D341Med (cell line): Measurements from ENCODE around the gene PRSS38.
"Not testable (repeated sequence)": the region's sequence is repeated elsewhere in the genome, so short reads cannot be mapped to it uniquely, and the experiment has no call there.

Experiments used
- DNase-seq: peaks from one replicate; pipeline ENCODE4 v3.0.0; 2012; ENCODE audit warnings: low spot score

PRSS38 gene

DNA sequence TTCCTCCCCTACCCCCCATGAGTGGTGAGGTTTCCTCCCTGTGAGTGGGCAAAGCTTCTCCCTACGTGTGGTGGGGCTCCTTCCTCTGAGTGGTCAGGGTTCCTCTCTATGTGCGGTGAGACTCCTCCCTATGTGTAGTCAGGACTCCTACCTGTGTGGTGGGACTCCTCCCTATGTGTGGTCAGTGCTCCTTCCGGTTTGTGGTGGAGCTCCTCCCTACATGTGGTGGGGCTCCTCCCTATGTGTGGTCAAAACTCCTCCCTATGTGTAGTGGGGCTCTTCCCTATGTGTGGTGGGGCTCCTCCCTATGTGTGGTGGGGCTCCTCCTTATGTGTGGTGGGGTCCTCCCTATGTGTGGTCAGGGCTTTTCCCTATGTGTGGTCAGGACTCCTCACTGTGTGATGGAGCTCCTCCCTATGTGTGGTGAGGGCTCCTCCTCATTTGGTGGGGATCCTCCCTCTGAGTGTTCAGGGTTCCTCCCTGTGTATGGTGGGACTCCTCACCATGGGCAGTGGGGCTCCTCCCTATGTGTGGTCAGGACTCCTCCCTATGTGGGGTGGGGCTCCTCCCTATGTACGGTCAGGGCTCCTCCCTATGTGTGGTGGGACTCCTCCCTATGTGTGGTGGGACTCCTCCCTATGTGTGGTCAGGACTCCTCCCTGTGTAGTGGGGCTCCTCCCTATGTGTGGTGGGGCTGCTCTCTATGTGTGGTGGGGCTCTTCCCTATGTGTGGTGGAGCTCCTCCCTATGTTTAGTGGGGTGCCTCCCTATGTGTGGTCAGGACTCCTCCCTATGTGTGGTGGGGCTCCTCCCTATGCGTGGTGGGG, 29.1 kb downstream of the PRSS38 start:
- no peak for DNase-seq

DNA sequence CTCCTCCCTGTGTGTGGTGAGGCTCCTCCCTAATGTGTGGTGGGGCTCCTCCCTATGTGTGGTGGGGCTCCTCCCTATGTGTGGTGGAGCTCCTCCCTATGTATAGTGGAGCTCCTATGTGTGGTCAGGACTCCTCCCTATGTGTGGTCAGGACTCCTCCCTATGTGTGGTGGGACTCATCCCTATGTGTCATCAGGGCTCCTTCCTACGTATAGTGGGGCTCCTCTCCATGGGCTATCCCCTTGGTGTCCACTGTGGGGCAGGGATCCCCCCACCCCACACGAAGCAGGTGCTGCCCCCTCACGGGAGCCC, 29.6 kb downstream of the PRSS38 start:
- DNase-seq, result no peak

DNA sequence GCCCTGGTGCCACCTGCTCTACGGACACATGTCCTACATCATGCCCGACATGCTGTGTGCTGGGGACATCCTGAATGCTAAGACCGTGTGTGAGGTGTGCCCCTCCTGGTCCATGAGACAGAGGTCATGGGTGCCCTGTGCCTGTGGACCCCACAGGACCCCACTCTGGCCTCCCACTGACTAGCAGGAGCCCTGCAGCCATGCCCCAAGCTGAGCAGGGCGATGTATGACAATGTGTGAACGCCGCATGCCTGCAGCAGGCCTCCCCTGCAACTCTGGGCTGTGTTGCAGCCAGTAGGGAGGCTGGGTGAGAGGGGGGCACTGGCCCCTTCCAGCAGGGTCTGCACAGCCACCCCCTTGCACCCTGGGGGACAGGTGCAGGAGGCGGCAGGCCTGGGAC, 30.0 kb downstream of the PRSS38 start:
- DNase-seq, result no peak

DNA sequence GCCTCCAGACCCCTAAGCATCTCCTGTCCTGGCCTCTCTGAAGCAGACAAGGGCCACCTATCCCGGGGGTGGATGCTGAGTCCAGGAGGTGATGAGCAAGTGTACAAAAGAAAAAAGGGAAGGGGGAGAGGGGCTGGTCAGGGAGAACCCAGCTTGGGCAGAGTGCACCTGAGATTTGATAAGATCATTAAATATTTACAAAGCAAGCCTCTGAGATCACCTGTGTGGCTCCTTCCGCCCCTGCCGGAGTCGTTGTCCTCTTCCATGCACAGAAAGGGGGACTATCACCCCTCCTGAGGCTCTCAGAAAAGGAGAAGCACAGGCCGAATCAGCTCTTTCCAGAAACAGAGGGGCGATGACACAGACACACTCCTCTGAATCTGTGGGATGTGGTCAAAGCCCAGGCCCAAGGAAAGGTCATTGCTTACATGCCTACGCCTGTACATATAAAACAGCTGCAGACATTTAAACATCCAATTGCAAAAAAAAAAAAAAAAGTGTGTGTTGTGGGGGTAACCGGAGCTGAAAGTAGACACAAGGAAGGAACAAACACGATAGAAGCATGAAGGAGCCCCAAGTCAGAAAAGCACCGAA, 30.9 kb downstream of the PRSS38 start:
- DNase-seq, result no peak

DNA sequence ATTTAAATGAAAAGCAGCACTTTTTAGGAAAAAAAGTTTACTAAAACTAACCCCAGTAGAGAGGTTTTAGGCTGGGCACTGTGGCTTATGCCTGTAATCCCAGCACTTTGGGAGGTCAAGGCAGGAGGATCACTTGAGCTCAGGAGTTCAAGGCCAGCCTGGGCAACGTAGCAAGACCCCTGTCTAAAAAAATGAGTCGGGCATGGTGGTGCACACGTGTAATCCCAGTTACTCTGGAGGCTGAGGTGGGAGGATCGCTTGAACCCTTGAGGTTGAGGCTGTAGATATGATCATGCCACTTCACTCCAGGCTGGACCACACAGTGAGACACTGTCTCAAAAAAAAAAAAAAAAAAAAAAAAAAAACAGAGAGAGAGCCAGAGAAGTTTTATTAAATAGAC, 31.6 kb downstream of the PRSS38 start:
- DNase-seq, result not testable (repeated sequence)

DNA sequence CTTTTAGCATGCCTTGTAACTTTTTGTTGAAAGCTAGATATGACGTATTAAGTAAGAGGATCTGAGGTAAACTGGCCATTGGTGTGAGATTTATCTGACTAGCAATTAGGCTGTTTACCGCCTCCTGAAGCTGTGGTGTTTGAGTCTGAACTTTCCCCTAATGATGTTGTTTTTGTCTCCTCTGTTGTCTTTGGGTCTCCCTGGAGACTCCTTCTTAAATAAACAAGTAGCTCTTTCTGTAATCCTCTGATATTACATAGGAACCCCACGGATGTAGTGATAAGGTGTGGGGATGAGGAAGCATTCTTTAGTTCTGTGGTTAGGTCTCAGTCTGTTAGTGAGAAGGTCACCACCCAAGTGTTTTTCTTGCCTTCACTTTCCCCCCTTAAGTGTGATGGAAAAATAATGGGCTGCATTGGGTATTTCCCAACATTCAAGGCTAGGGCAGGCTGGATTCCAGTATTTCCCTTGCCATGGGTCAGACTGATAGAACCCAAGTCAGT, 33.0 kb downstream of the PRSS38 start:
- no peak for DNase-seq

DNA sequence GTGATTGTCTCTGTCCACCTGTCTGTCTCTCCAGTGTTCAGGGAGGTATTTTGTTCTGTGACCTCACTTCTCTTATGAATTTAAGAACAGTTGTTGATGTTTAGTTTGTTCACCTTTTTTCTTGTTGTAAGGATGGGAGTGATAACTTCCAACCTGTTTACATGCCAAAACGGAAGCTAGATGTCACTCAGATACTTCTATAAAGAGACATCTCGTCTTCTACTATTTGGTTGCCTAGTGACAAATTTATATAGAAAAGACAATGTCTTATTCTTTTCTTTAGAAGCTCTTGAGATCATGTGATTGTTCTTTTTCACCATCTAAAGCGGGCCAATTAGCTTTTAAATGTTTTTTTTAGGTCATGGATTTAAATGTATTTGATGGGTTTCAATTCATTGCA, 33.8 kb downstream of the PRSS38 start:
- no peak for DNase-seq

DNA sequence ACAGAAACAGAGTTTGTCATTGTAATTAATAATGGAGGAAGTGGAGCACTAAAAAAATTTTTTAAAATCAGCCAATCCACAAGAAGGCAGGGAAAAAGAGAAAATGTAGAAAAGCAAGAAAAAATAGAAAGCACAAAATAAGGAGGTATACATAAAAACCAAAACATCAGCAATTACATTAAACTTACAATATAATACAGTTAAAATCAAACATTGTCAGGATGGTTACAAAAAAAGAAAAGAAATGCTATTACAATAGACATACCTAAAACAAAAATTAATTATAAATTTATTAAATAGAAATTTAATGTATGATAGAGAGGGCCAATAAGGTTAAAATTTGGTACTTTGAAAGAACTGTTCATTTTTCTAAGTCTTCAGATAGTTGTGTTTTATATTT, 38.7 kb downstream of the PRSS38 start:
- no peak for DNase-seq

DNA sequence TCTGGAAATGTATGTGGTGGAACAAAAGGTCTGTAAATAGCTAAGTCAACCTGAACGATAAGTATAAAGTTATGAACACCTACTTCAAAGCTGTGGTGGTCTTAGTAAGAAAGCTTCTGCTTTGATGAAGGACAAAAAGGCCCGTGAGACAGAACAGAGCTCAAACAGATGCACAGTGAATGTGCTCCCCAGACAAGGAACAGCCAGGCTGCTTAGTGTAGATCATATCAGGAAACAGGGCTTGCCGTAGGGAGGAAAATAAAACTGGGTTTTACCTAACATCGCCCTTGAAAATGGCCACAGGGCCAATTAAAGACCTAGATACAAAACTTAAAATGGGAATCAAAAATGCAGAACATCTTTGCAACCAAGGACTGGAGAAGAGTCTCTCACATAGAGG, 40.2 kb downstream of the PRSS38 start:
- DNase-seq, result no peak

DNA sequence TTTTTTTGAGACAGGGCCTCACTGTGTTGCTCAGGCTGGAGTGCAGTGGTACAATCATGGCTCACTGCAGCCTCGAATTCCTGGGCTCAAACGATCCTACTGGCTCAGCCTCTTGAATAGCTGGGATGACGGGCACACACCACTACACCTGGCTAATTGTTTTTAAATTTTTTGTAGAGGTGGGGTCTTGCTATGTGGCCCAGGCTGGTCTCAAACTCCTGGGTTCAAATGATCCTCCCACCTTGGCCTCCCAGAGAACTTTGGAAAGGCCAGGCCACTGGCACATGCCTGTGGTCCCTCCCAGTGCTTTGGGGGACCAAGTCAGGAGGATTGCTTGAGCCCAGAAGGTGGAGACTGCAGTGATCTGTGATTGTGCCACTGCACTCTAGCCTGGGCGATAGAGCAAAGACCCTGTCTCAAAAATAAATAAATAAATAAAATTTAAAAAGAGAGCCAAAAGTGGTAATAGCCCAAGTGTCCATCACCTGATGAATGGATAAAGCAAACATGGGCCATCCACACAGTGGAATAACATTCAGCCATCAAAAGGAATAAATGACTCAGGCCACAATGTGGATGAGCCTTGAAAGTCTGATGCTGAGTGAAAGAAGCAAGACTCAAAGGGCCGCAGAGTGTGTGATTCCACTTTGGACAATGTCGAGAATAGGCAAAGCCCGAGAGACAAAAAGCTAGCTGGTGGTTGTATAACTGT, 40.8 kb downstream of the PRSS38 start:
- no peak for DNase-seq

DNA sequence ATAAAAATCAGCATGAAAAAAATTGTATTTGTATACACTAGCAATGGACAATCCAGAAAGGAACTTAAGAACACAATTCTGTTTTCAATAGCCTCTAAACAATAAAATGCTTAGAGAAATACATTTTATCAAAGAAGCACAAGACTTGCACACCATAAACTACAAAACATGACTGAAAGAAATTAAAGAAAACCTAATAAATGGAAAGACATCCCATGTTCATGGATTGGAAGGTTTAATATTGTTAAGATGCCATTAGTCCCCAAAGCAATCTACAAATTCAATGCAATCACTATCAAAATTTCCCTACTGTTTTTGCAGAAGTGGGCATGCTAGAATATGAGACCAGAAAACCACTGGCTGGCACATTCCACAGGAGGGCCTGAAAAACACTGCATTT, 49.4 kb downstream of the PRSS38 start:
- no peak for DNase-seq

DNA sequence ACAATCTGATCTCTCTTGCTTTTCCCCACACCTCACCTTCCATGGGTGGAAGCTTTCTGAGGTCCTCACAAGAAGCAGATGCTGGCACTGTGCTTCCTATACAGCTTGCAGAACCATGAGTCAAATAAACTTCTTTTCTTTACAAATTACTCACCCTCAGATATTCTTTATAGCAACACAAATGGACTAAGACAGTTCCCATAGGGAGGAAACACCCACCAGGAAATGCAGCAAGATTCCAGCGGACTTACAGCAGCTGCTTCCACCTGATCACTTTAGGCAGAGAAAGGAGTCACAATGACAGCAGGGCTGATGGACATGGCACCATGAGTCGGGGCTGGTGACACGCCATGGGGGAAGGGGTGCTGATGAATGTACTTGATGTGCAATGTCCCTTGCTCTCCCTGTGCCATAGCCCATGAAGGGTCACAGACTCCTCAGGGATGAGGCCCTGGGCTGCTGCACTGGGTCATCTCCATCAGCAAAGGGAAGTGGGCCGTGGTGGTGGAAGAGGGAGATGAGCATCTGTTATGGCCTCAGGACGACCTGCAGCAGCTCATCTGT, 53.9 kb downstream of the PRSS38 start:
- DNase-seq, result no peak

DNA sequence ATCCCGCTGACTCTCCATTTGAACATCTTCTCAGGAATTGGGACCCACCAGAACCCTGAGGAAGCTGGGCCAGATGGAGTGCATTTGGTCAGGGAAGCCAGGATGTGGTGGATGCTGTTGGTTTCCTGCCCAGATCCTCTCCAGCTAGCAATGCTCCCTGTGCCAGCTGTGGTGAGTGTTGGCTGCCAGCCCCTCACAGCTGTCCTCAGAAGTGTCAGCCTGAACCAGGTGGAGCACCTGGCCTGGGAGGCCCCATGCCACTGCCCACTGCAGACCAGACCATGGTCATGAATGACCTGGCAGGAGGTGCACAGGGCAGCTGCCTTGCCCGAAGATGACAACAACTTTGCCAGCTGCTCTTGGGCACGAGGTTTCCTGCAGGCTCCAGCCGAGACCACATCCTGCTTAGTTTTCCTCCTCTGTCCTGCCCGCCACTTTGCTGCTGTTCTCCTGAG, 54.4 kb downstream of the PRSS38 start:
- no peak for DNase-seq

DNA sequence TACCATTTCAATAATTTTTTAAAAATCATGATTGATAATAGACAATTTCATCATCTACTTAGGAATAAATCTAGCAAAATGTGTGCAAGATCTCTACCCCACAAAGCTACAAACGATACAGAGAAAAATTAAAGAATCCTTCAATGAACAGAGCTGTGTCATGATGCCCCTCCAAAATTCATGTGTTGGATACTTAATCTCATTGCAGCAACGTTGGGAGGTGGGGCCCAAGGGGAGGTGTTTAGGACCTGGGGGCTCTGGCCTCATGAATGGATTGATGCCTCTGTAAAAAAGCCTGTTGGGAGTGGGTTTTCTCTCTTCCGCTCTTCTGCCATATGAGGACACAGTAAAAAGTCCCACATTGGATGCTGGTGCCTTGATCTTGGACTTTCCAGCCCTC, 54.9 kb downstream of the PRSS38 start:
- DNase-seq, result no peak

DNA sequence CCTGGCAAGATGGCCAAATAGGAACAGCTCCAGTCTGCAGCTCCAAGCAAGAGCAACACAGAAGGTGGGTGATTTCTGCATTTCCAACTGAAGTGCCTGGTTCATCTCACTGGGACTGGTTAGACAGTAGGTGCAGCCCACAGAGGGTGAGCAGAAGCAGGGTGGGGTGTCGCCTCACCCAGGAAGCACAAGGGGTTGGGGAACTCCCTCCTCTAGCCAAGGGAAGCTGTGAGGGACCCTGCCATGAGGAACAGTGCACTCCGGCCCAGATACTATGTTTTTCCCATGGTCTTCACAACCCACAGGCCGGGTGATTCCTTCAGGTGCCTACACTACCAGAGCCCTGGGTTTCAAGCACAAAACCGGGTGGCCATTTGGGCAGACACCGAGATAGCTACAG, 56.4 kb downstream of the PRSS38 start:
- DNase-seq, result not testable (repeated sequence)

DNA sequence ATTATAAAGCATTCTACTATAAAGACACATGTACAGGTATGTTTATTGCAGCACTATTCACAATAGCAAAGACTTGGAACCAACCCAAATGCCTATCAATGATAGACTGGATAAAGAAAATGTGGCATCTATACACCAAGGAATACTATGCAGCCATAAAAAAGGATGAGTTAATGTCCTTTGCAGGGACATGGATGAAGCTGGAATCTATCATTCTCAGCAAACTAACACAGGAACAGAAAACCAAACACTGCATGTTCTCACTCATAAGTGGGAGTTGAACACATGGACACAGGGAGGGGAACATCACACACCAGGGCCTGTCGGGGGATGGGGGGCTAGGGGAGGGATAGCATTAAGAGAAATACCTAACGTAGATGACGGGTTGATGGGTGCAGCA, 62.3 kb downstream of the PRSS38 start:
- DNase-seq, result not testable (repeated sequence)

DNA sequence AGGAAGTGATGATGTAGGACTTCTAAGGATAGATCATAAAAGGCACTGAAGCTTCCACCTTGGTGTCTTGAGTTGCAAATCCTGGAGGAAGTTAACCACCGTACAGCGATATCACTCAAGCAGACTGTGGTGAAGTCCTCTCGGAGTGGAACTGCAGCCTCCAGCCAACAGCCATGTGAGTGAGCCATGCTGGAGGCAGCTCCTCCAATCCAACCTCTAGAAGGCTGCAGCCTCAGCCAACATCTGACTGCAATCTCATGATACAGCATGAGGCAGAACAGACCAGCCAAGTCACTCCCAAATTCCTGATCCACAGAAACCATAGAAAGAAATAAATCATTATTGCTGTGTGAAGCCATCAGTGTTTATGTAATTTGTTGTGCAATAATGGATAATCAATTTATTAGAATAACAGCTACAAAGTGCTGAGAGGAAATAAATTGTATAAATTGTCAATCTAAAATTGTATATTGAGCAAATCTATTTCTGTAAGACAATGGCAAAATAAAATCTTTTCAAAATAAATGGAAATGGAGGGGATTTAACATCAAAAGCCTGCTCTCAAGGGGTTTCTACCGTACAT, 65.0 kb downstream of the PRSS38 start:
- DNase-seq, result no peak

DNA sequence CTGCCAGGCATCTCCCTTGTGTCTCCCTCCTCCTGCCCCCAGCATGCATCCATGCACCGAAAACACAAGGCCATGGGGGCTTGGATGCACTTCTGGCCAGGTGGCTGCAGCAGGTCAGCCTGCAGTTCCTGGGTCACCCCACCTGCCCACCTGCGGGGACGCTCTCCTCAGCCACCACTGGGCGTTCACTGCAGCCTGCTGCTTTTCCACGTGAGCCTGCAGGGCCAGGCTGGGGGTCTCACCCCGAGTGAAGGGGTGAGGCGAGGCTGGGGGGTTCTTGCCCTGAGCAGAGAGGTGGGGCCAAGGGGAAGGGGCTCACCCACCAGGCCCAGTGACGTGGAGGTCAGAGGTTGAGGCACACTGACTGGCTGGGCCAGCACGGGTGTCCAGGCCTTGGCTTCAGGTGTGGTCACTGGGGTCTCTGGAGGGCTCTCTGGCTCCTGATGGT, 67.6 kb downstream of the PRSS38 start:
- peak; percentile 36 for DNase-seq

DNA sequence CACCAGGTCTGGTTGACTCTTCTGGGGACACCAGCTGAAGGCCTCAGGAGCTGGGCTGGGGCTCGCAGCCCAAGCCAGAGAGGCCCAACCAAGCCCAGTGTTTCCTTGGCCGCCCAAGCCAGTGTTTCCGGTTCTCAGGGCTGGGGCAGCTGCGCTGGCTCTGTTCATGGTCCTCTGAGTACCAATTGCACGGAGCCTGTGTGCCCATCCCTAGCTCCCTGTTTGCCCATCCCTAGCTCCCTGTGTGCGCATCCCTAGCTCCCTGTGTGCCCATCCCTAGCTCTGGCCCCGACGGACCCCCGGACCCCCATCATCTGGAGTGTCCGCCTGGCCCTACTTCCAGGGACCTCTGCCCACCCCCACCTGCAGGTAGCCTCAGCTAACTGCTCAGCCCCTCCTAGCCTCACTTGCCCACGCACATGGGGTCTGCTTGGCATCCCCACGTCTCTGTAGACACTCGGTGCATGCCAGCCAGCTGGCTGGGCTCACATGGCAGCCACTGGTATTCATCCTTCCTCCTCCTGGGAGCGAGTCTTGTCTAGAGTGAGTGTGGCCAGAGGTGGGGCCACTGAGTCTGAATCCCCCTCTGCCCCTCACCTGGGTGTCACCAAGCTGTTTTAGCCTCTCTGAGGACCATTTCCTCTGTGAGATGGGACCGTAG, 68.3 kb downstream of the PRSS38 start:
- DNase-seq, result peak; percentile 24

DNA sequence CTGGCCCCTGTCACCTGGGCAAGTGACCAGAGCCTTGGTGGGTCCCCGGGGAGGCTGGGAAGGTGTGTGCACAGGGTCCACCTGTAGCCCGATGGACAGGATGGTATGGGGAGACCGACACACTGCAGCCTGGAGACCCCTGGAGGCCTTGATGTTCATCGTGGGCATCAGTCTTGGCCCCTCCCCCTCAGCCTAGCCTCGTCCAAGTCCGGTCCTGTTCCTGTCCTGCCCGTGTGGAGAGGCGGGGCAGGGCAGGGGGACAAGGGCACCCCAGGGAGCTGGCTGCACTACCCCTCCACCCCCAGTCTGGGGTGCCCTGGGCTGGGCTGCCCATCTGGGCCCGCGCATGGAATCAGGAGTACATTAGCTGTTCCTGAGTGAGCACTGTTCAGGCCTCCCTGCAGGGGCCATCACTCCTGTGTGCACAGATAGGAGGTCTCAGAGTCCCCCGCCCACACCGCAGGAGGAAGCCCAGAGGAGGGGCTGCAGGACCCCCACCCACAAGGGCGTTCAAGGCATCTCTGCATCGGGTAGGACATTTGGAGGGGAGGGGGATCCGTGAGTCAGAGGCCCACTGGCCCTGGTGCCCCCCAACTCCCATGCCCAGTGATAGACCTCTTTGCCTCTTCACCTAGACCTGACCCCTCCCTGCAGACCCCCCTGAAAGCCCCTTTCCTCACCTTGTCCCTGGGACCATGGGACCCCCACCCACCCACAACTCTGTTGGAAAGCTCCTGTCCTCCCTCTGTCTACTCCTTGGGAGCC, 69.1 kb downstream of the PRSS38 start:
- DNase-seq, result peak; percentile 29

DNA sequence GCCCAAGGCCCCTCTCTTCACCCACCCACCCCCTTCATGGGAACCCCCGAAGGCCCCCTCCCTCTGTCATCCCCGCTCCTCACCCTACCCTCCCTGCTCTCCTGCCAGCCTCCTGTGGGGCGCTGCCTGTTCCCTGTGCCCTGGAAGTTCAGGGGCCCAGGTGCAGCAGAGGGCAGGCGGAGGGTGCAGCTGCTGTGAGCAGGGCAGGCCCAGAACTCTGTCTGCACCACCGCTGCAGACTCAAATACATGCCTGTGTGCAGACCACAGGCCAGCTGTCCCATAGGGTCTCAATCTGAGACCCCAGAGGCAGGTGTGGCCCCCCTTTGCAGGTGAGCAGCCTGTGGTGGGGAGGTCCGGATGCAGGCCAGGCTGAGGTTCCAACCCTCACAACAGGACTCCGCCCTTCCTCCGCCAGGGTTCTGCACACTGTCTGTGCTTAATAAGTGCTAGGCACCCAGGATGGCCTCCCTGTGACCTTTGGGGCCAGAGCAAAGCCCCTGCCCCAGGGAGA, 69.7 kb downstream of the PRSS38 start:
- DNase-seq, result peak; percentile 30
